Amniotic epithelial cell (primary cell): ENCODE measurements around the gene QSER1.
"Not testable (repeated sequence)": the region's sequence is repeated elsewhere in the genome, so short reads cannot be mapped to it uniquely, and the experiment has no call there.

Experiments
- DNase-seq: peaks from one replicate; pipeline ENCODE4 v3.0.0-alpha.2; 2010; ENCODE audit warnings: low read depth

Gene QSER1

DNA sequence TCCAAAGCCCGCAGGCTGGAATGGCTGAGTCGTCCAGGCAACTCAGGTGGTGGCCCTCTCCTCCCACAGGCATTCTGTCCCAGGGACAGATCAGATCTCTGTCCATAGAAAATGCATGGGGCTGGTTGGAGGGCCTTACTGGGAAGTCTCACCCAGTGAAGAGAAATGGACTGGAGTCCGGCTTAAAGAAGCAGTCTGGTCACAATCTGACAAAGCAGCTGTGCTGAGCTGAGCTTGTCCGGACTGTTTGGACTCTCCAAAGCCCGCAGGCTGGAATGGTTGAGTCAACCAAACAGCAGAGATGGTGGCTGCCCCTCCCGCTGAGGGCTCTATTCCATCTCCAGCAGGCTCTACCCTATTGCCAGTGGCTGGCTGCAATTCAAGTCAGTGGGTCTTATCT lies 108.7 kb downstream of the QSER1 start:
- no peak for DNase-seq

DNA sequence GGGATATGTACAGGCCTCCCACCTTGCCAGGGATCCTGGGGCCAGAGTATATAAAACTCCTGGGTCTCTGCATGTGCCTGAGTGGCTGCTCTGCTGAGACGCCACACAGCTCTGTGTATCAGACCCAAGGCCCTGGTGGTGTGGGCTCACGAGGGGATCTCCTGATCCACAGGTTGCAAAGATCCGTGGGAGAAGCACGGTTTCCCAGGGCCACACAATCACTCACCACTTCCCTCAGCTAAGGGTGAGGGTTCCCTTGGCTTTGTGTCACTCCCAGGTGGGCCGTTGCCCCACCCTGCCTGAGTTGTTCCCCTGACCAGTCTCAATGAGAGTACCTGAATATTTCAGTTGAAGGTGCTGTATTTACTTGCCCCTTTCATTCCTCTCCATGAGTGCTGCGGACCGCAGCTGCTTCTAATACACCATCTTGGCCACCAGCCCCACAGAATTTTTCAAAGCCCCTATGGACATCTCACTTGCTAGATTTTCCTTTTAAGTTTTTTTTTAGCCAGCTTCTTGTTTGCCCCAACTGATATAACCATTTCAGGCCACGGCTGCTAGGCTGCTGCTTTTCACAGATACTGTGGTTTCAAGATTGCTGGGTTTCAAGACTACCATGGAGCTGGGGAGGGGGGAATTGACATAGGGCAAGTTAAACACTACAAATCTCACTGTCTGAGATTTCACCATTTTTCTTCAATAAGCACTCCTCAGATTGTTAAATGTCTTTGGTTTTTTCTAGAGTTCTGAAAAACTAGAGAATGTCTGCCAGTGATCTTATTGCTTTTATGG lies 109.3 kb downstream of the QSER1 start:
- no peak for DNase-seq

DNA sequence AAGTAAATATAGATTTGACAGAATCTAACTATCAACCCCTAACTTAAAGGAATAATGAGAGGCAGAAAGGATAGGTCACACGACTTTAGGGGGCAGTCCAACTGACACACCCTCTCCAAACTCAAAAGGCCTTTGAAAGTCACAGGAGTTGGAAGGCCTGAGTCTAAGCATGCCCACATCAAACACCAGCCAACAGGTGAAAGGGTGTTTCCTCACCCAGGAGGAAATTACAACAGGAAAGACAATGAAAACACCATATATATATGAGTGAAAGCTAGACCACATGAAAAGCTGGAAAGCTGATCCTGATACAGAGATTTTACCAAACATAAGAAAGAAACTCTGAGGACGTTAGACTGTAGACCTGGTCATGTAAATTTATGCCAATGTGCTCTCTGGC lies 112.6 kb downstream of the QSER1 start:
- no peak for DNase-seq

DNA sequence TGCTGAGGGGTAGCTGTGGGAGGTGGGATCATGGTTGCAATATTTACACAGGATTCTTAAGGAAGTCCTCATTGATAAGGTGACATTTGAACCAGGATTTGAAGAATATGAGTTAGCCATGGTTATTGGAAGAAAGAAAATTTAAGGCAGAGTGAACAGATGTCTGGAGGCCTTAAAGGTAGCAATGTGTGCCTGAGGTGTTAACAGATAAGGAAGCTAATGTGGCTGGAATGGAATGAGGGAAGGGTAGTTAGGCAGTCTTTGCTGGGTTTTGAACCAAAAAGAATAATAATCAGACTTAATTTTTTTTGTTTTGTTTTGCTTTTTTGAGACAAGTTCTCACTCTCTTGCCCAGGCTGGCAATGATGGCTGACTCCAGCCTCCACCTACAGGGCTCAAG lies 113.4 kb downstream of the QSER1 start:
- DNase-seq = no peak

- DNase-seq = no peak
Observed at GRCh38 chr11:33013755-33014154, 121.1 kb downstream of the QSER1 start.

GRCh38 chr11:33015621-33016551 lies 123.3 kb downstream of the QSER1 start, which contains the start of gene DEPDC7:
DEPDC7 (plus strand) TSS chr11:33015878; CDS start chr11:33015956, 78 bp downstream.
- peak; percentile 78 for DNase-seq

DNA sequence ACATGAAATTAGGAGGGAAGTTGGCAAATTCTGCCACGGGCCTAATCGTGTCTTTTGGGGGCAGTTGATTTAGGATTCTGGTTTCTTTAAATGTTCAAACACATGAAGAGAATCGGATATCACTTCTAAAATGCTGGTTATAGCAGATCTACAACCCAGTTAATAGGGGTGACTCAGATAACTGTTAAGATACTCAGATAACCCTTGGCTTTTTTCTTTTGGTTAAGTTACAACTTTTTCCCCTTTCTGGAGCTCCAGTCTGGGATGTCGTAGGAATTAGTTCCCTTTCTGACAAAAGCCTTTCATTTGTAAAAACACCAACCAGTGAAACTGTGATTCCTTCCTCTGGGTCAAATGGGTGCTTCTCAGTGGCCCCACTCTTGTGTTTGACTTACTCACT lies 124.0 kb downstream of the QSER1 start:
- DNase-seq = no peak

GRCh38 chr11:33017478-33017877 lies 124.9 kb downstream of the QSER1 start:
- no peak for DNase-seq

- DNase-seq = no peak
Observed at GRCh38 chr11:33017965-33018364, 125.4 kb downstream of the QSER1 start.

GRCh38 chr11:33018840-33019239 lies 126.2 kb downstream of the QSER1 start:
- no peak for DNase-seq

GRCh38 chr11:33021501-33021900 lies 128.9 kb downstream of the QSER1 start:
- DNase-seq = no peak

GRCh38 chr11:33021937-33022336 lies 129.3 kb downstream of the QSER1 start:
- DNase-seq = no peak

GRCh38 chr11:33025339-33025722 lies 132.7 kb downstream of the QSER1 start:
- DNase-seq = no peak

DNA sequence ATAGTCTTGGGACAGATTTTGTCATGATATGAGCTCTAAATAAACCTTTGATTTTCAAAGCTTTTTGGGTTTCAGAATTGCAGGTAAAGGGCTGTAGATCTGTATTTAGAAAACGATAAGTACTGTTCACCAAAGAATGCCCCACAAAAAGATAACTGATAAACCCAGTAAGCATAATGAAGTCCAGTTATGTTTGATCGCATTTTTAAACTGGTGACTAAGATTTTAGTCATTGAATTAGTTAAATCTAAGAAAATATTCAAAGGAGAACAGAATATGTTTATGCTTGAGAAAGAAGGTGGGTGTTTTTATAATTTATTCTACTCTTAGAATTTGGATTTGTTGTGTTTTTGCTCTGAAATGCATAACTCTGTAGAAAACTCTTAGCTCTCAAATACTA lies 134.6 kb downstream of the QSER1 start:
- DNase-seq = no peak

GRCh38 chr11:33027846-33028536 lies 135.4 kb downstream of the QSER1 start:
- DNase-seq = peak; percentile 67

DNA sequence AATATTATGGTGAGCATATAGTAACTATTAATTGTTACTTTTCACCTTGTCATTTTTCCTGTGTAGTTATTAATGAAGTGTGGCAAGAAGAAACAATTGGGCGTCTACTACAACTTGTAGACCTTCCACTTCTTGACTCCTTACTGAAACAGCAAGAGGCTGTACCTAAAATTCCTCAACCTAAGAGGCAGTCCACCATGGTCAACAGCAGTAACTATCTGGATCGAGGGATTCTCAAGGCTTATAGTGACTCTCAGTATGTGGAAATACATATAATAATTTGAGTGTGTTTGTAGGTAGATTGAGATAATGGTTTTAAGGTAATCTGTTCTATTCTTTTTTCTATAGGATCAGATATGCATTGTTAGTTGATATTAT lies 135.9 kb downstream of the QSER1 start:
- no peak for DNase-seq

GRCh38 chr11:33029218-33029617 lies 136.6 kb downstream of the QSER1 start:
- not testable (repeated sequence) for DNase-seq
